Loucy (cell line): ENCODE measurements around the gene NUFIP2.
"Not testable (repeated sequence)": the region's sequence is repeated elsewhere in the genome, so short reads cannot be mapped to it uniquely, and the experiment has no call there.

Experiments used
- EZH2phosphoT487 ChIP-seq: fragments of 200-600 bp; IDR thresholded peaks from 2 replicates; pipeline ENCODE4 v1.6.1; 2018; ENCODE audit warnings: antibody characterized with exemption, mild to moderate bottlenecking, moderate library complexity, borderline replicate concordance
- TF ChIP-seq, protein P1 (sequence below): fragments of 200-600 bp; sonication (generic); conservative IDR thresholded peaks from 2 replicates; pipeline ENCODE4 v1.5.1; 2014; ENCODE audit warnings: mild to moderate bottlenecking, antibody characterized with exemption, low read length

DNA sequence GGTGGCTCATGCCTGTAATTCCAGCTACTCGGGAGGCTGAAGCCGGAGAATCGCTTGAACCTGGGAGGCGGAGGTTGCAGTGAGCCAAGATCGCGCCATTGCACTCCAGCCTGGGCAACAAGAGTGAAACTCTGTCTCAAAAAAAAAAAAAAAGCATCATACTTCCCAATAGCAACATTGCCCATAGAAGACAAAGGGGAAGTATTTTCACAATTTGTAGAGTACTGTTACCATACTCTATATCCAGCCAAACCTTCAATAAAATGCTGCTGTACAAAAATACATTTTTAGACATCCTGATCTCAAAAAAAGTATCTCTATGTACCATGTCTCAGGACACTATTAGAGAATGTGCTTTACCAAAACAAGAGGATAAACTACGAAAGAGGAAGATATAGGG, 59.0 kb downstream of the NUFIP2 start:
- TF ChIP-seq, protein P1, sequence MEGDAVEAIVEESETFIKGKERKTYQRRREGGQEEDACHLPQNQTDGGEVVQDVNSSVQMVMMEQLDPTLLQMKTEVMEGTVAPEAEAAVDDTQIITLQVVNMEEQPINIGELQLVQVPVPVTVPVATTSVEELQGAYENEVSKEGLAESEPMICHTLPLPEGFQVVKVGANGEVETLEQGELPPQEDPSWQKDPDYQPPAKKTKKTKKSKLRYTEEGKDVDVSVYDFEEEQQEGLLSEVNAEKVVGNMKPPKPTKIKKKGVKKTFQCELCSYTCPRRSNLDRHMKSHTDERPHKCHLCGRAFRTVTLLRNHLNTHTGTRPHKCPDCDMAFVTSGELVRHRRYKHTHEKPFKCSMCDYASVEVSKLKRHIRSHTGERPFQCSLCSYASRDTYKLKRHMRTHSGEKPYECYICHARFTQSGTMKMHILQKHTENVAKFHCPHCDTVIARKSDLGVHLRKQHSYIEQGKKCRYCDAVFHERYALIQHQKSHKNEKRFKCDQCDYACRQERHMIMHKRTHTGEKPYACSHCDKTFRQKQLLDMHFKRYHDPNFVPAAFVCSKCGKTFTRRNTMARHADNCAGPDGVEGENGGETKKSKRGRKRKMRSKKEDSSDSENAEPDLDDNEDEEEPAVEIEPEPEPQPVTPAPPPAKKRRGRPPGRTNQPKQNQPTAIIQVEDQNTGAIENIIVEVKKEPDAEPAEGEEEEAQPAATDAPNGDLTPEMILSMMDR: not testable (repeated sequence)
- TF ChIP-seq EZH2phosphoT487: not testable (repeated sequence)
